Heart left ventricle (tissue), 16 donors: ENCODE data around the gene KCNE4. TPM values are rescaled to one million over a fixed set of nuclear protein-coding genes. Genes with fewer than 3 reads are reported as not detected.

Source experiments
- ATAC-seq, 4 donors: fragments of 200-7000 bp; cut with Tn5 transposase; one replicate each; pipeline ENCODE4 v1.9.1; 2020 to 2022; ENCODE audit warnings: moderate library complexity in 4 of 4, mild to moderate bottlenecking in 3 of 4, moderate number of reproducible peaks in 1 of 4
- DNase-seq, 5 donors: peaks; one replicate each; pipeline ENCODE4 v3.0.0-alpha.2; 2020
- H3K27ac ChIP-seq, 12 donors: fragments of 200-600 bp; sonication (generic) in 4 of 12; one replicate each; pipeline versions ENCODE4 v1.5.0 to v1.8.0; 2016 to 2022; ENCODE audit warnings: mild to moderate bottlenecking in 2 of 12
- H3K27me3 ChIP-seq, 9 donors: fragments of 200-600 bp; sonication (generic) in 2 of 9; one replicate each; pipeline versions ENCODE4 v1.5.1 to v1.8.0; 2016 to 2022; ENCODE audit warnings: mild to moderate bottlenecking in 3 of 9
- H3K36me3 ChIP-seq, 9 donors: fragments of 200-600 bp; sonication (generic) in 2 of 9; one replicate each; pipeline versions ENCODE4 v1.5.0 to v1.8.0; 2018 to 2022; ENCODE audit warnings: mild to moderate bottlenecking in 2 of 9
- H3K4me1 ChIP-seq, 12 donors: fragments of 200-600 bp; sonication (generic) in 4 of 12; one replicate each; pipeline versions ENCODE4 v1.5.0 to v1.8.0; 2016 to 2022; ENCODE audit warnings: mild to moderate bottlenecking in 3 of 12
- H3K4me3 ChIP-seq, 12 donors: fragments of 200-600 bp; sonication (generic) in 4 of 12; one replicate each; pipeline versions ENCODE4 v1.5.0 to v1.8.0; 2017 to 2022; ENCODE audit warnings: mild to moderate bottlenecking in 9 of 12, moderate library complexity in 4 of 12
- H3K9me3 ChIP-seq, 12 donors: fragments of 200-600 bp; sonication (generic) in 4 of 12; one replicate each; pipeline versions ENCODE4 v1.5.0 to v1.8.0; 2016 to 2022; ENCODE audit warnings: mild to moderate bottlenecking in 1 of 12
- POLR2A ChIP-seq, 2 donors: fragments of 450-650 bp; IDR thresholded peaks; one replicate each; pipeline ENCODE4 v1.6.1; 2017; ENCODE audit warnings: antibody characterized with exemption in 2 of 2, mild to moderate bottlenecking in 2 of 2, moderate library complexity in 2 of 2
- WGBS, 4 donors: extraction: QIAGEN DNeasy Blood & Tissue Kit in 2 of 4; methylation state at CpG; one replicate each; pipeline versions ENCODE4 v1.1.5 to v1.1.7; 2013 to 2018; 5-methylcytosine and 5-hydroxymethylcytosine counted together
- intact Hi-C, 10 donors: fragments of 100-400 bp; cut with DNase I; formaldehyde crosslinking; loops; one replicate each; pipeline versions ENCODE4 v1.11.1 to v1.14.2; 2022
- polyA plus RNA-seq, 2 donors: library from polyadenylated mRNA; stranded (reverse); fragments of 200-250 nt; gene quantifications; one replicate each; pipeline ENCODE4 v1.2.3, GENCODE V29; 2013
- total RNA-seq, 9 donors: library from RNA; depleted of rRNA in 2 of 9; stranded (reverse); fragments of >200 nt in 2 of 9; fragmentation: NEBNext Ultra II Directional in 3 of 9; extraction: Animal tissue kit (Norgen Biotek cat#: 25700) in 3 of 9; gene quantifications; one replicate each; pipeline versions ENCODE4 v1.1.0 to v1.2.4, GENCODE V29; 2016 to 2023
- TF ChIP-seq, protein P1 (sequence below), 12 donors: fragments of 200-600 bp; sonication (generic) in 4 of 12; IDR thresholded peaks; one replicate each; pipeline versions ENCODE4 v1.5.0 to v1.8.0; 2018 to 2022; ENCODE audit warnings: antibody characterized with exemption in 12 of 12, mild to moderate bottlenecking in 5 of 12
- donor health status: ischemic (EF 13 %, LVEDD 7.1; RV severe dilation, severe dysfunction).
- donor health status: healthy with polysubstance abuse.
- donor health status: DM: no; HTN: yes; CAD: no.
- donor health status: DM: no; HTN: no; CAD: no.
- donor health status: ischemic (EF 25% LVEDD 6.9; RV normal size, moderate dysfunction).
- donor health status: ischemic (EF 25% LVEDD 5.7; RV mildly dilated, moderate dysfunction).
- donor health status: healthy.
- donor health status: DM: yes; HTN: yes; CAD: no.
- donor health status: ischemic (EF 35%, LVEDD 5.7; RV mildly dilated, moderate dysfunction).
- donor health status: nonischemic (EF 11% LVEDD 7.7; RV severe dilation, severe dysfunction).
- donor health status: DM: yes; HTN: yes; CAD: no.
- donor health status: PGD.
- donor health status: ischemic (EF 29% LVEDD 5.4; RV normal size, mild dysfunction).
- donor health status: nonischemic (EF 23%, LVEDD 6.1; RV moderate dilation, normal function).

The KCNE4 gene
- total and polyA plus RNA-seq, 11 donors: 0.69 to 3.7 (median 1.6) TPM

DNA sequence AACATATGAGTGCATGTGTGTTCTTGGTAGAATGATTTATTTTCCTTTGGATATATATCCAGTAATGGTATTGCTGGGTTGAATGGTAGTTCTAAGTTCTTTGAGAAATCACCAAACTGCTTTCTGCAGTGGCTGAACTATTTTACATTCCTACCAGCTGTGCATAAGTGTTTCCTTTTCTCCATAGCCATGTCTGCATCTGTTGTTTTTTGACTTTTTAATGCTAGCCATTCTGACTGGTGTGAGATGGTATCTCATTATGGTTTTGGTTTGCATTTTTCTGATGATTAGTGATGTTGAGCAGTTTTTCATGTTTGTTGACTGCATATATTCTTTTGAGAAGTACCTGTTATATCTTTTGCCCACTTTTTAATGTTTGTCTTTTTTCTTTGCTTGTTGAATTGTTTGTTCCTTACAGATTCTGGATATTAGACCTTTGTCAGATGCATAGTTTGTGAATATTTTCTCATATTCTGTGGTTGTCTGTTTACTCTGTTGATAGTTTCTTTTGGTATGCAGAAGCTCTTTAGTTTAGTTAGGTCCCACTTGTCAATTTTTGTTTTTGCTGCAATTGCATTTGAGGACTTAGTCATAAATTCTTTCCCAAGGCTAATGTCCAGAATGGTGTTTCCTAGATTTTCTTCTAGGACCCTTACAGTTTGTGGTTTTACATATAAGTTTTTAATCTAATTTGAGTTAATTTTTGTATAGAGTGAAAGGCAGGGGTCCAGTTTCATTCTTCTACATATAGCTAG is 17.6 kb upstream of the KCNE4 start:
- Histone ChIP-seq H3K36me3 (no peaks in the 10 kb centered on the region), H3K27me3 (no peaks in the 10 kb centered on the region), H3K27ac (no peak overlapping the region), H3K4me1 (no peaks in the 10 kb centered on the region), H3K4me3 (no peak overlapping the region), H3K9me3 (peaks cover 0 to 17% (median 2%) of the 10 kb centered on the region in 12 donors)
- intact Hi-C loops: no loop called here
- TF ChIP-seq, protein P1, sequence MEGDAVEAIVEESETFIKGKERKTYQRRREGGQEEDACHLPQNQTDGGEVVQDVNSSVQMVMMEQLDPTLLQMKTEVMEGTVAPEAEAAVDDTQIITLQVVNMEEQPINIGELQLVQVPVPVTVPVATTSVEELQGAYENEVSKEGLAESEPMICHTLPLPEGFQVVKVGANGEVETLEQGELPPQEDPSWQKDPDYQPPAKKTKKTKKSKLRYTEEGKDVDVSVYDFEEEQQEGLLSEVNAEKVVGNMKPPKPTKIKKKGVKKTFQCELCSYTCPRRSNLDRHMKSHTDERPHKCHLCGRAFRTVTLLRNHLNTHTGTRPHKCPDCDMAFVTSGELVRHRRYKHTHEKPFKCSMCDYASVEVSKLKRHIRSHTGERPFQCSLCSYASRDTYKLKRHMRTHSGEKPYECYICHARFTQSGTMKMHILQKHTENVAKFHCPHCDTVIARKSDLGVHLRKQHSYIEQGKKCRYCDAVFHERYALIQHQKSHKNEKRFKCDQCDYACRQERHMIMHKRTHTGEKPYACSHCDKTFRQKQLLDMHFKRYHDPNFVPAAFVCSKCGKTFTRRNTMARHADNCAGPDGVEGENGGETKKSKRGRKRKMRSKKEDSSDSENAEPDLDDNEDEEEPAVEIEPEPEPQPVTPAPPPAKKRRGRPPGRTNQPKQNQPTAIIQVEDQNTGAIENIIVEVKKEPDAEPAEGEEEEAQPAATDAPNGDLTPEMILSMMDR (IDR thresholded peaks at IDR 0.05): no peak
- TF ChIP-seq POLR2A (IDR thresholded peaks at IDR 0.05): no peak
- DNase-seq: no peak
- ATAC-seq: no peak

DNA sequence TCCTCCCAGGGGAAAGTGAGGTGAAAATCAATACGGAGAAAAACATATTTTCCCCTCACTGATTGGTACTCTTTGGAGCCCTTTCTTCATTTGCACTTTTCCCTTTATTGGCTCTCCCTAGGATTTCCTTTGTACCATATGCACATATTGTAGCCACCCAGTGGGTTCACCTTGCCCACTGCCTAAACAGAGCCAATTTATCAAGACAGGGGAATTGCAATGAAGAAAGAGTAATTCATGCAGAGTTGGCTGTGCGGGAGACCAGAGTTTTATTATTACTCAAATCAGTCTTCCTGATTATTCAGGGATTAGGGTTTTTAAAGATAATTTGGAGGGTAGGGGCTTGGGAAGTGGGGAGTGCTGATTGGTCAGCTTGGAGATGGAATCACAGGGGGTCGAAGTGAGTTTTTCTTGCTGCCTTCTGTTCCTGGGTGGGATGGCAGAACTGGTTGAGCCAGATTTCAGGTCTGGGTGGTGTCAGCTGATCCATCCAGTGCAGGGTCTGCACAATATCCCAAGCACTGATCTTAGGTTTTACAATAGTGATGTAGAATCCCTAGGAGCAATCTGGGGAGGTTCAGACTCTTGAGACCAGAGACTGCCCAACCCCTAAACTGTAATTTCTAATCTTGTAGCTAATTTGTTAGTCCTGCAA is 15.1 kb upstream of the KCNE4 start:
- intact Hi-C loops: no loop called here
- no peaks in the 10 kb centered on the region for H3K36me3 ChIP-seq
- H3K4me3 ChIP-seq: no peak overlapping the region
- peaks cover 0 to 13% (median 2%) of the 10 kb centered on the region in 12 donors for H3K9me3 ChIP-seq
- H3K4me1 ChIP-seq: peaks cover 0 to 8% (median 0%) of the 10 kb centered on the region in 12 donors
- no peaks in the 10 kb centered on the region for H3K27me3 ChIP-seq
- 68 to 80% (median 74%) methylated on average over 3 of the region's 3 CpGs for WGBS, 4 donors
- H3K27ac ChIP-seq: no peak overlapping the region
- no peak for TF ChIP-seq POLR2A (IDR thresholded peaks at IDR 0.05)
- TF ChIP-seq, protein P1 (IDR thresholded peaks at IDR 0.05): no peak
- no peak for ATAC-seq
- DNase-seq: no peak

DNA sequence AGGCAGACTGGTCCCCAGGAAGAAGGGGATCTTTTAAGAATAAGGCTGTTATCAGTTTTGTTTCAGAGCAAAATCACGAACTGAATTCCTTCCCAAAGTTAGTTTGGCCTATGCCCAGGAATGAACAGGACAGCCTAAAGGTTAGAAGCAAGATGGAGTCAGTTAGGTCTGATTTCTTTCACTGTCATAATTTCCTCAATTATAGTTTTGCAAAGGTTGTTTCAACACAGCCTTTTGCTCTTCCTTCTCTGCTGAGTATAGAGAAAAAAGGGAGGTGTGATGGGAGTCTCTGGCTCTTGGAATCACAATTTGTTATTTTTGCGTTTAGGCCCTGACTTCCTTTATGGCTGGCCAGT is 14.6 kb upstream of the KCNE4 start:
- peaks cover 0 to 8% (median 0%) of the 10 kb centered on the region in 12 donors for H3K9me3 ChIP-seq
- ATAC-seq (no peak), DNase-seq (no peak)
- 64 to 76% (median 70%) methylated on average over 2 of the region's 2 CpGs for WGBS, 4 donors
- TF ChIP-seq, protein P1 (IDR thresholded peaks at IDR 0.05): no peak
- TF ChIP-seq POLR2A (IDR thresholded peaks at IDR 0.05): no peak
- intact Hi-C loops: no loop called here
- H3K4me3 ChIP-seq: no peak overlapping the region
- no peaks in the 10 kb centered on the region for H3K36me3 ChIP-seq
- H3K4me1 ChIP-seq: peaks cover 0 to 8% (median 1%) of the 10 kb centered on the region in 12 donors
- H3K27me3 ChIP-seq: no peaks in the 10 kb centered on the region
- no peak overlapping the region for H3K27ac ChIP-seq

DNA sequence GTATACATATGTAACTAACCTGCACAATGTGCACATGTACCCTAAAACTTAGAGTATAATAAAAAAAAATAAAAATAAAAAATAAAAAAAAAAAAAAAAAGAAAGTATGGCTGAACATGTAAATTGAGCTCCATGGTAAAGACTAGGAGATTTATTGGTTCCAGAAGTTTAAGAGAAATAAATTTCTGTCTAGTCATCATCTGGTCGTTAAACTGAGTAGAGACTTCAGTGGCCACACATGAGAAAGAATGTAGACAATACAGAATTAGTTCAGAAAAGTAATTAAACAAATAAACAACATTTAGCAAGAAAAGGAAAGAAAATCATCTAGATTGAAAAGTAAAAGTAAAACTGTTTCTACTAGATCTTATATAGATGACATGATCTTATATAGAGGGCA is 12.4 kb upstream of the KCNE4 start:
- Histone ChIP-seq H3K27me3 (no peaks in the 10 kb centered on the region), H3K36me3 (no peaks in the 10 kb centered on the region), H3K4me3 (no peak overlapping the region), H3K9me3 (no peaks in the 10 kb centered on the region), H3K4me1 (peaks cover 0 to 20% (median 1%) of the 10 kb centered on the region in 12 donors), H3K27ac (no peak overlapping the region)
- no peak for ATAC-seq
- intact Hi-C loops: loop anchor here in 3 of 10 donors (5.0 to 10.0 kb wide), 3 partner anchors 32 to 45 kb away; no protein-coding TSS in a partner anchor
- WGBS, 4 donors: 74 to 80% (median 79%) methylated on average over 1 of the region's 1 CpG
- DNase-seq: no peak
- TF ChIP-seq, protein P1 (IDR thresholded peaks at IDR 0.05): no peak
- no peak for TF ChIP-seq POLR2A (IDR thresholded peaks at IDR 0.05)
